GM12892 (cell line): Measurements from ENCODE around the gene EFNA3.

ENCODE experiments used
- POLR2A ChIP-seq: IDR thresholded peaks from 2 replicates; pipeline ENCODE4 v1.6.1; 2011; ENCODE audit warnings: low read depth, low read length, control low read depth
- POLR2AphosphoS5 ChIP-seq: IDR thresholded peaks from 2 replicates; pipeline ENCODE4 v1.6.1; 2011; ENCODE audit warnings: low read depth, low read length, control low read depth

DNA sequence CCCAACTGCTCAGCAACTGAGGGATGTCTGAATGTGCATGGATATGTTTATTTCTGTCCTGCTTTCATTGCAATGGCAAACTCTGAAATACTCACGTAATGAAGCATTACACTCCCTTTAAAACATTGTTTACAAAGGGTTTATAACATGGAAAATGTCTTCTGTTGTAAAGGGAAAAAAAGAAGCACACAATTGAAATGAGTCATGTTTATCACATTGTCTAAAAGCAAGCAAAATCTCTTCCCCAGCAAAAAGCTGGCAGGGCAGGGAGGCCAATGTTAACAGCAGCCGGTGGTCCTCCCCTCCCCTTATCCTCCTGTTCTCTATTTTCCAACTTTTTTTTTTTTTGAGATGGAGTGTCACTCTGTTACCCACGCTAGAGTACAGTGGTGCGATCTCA is 45.2 kb downstream of the EFNA3 start:
- TF ChIP-seq POLR2A (no peak), POLR2AphosphoS5 (no peak)
